Stimulated activated CD4-positive, alpha-beta T cell treated with anti-CD3 and anti-CD28 coated beads, Interleukin-4, amount 100 ng/mL, for 48 hours (primary cell): ENCODE measurements around the gene ZNF681.
"Not testable (repeated sequence)": the region's sequence is repeated elsewhere in the genome, so short reads cannot be mapped to it uniquely, and the experiment has no call there.

Experiments
- DNase-seq, 2 donors: peaks; one replicate each; pipeline ENCODE4 v3.0.0-alpha.2; 2020; ENCODE audit warnings: low read depth in 2 of 2

The ZNF681 gene

DNA sequence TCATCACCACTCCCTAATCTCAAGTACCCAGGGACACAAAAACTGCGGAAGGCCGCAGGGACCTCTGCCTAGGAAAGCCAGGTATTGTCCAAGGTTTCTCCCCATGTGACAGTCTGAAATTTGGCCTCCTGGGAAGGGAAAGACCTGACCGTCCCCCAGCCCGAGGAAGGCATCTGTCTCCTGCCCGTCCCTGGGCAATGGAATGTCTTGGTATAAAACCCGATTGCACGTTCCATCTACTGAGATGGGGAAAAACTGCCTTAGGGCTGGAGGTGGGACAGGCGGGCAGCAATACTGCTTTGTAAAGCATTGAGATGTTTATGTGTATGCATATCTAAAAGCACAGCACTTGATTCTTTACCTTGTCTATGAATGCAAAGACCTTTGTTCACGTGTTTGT lies 65.8 kb downstream of the ZNF681 start:
- not testable (repeated sequence) for DNase-seq
